Left renal cortex interstitium (tissue), 4 donors: ENCODE results near the gene ZNF184. TPM values are rescaled to one million over a fixed set of nuclear protein-coding genes. Genes with fewer than 3 reads are reported as not detected.

Source experiments
- DNase-seq, 4 donors: peaks; one replicate each; pipeline ENCODE4 v3.0.0-alpha.2; 2013; ENCODE audit warnings: low read depth in 4 of 4, low spot score in 2 of 4, missing footprints in 1 of 4
- polyA plus RNA-seq, 4 donors: library from polyadenylated mRNA; unstranded; fragments of 120-200 nt; gene quantifications; one replicate each; pipeline ENCODE4 v1.2.1, GENCODE V29; 2013; ENCODE audit not compliant: insufficient read length in 4 of 4

Gene ZNF184
- polyA plus RNA-seq, 4 donors = 15.3 to 20.4 (median 17.1) TPM

DNA sequence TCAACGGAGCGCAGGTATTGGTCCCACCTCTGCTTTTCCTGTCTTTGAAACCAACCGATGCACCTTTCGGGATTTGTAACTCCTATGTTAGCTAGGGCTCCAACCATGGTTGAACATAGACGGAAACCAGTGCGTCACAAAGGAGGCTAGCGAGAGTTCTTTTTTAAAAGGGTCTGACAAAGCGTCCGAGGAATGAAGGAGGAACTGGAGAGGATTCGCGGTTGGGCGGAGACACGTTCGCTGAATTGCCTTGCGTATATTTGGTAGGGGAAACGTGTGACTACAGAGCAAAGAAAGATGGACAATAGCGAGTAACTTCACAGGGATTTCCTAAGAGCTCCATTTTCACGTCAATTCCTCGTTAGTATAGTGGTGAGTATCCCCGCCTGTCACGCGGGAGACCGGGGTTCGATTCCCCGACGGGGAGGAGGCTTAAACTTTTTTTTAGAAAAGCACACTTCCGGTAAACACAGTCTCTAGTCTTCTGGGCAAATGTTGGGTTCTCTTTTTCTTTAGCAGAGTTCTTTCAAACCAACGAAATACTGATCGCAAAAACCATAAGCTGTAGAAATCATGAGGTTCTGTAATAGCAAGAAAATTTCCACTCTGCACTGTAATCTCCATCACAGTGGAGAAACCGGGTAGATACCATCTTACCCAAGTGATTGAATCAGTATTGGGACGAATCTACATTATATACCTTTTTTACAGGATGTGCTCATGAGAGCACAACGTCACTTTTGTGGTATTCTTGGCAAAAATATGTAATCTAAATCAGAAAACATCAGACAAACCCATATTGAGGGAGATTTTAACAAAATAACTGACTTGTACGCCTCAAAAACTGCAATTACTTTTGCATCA, 6.6 kb upstream of the ZNF184 start:
- peak in 3 of 4 donors; percentile 80 to 95 (median 84) for DNase-seq

DNA sequence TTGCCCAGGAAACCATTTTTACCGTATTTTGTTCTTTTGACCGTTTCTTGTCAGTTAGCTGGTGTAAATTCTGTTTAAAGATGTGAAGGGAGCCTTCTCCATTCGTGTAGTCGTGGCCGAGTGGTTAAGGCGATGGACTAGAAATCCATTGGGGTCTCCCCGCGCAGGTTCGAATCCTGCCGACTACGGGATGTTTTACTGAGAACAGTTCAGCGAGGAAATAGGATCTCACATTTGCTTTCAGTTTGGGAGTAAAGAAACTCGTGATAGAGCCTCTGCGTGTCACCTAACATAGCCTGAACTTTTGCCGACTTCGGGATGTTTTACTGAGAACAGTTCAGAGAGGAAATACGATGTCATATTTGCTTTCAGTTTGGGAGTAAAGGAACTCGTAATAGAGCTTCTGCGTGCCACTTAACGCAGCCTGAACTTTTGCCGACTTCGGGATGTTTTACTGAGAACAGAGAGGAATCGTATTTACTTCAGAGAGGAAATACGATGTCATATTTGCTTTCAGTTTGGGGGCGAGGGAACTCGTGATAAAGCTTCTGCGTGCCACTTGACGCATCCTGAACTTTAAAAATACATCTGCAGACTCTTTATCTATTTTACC, 5.9 kb upstream of the ZNF184 start:
- DNase-seq = peak in 3 of 4 donors; percentile 82 to 93 (median 90)

DNA sequence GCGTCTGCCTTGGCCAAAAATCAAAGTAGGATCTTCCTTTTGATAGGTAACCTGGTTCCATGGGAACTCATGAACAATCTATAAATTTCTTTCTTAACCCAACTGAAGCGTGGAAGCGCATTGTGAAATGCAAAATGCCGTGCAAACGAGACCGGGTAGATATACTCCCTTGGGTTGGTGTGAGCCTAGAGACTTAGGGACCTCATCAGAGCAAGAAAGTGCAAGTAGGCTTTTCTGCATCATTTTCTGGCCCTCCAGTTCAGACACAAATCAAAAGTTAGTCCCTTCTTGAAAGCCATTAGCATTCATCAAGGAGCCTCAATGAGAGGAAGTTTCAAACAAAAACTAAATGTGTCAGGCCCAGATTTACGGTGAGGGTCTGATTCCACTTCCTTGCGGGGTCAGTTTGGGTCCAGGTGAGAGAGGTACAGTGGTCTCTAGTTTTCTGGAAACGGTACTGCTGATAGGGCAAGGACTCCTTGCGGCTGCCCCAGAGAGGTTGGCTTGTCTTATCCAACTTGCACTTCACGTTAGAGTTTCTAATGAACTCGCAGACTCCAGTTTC, 5.3 kb upstream of the ZNF184 start:
- peak in 1 of 4 donors; percentile 32 for DNase-seq

DNA sequence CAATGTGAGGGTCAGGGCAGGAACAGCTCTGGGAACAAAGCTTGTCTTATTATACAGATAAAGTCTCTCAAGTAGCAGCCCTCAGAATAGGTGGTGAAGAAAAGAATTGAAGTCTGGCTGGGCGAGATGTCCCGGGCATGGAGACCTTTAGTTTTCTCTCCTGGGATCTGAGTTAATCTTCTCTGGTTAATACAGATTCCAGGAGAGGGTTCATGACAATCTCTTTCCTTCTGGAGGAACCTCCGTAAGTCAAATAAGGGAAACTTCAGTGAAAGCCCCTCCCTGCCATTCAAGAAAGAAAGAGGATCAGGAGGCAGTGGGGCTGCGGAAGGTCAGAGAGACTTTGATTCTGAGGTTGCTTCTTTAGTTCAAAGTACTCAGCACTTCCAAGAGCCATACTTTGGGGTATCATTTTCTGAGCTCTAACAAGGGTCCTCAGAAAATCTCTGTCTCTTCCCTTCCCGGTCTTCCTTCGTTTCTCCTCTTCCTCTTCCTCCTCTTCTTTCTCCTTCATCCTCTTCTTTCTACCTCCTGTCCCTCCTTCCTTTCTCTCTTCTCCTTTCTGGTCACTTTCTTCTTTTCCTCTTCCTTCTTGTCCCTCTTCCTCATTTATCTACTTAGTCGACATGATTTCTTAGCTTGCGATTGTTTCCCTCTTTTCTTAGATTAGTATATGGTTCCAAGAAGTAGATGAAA, 4.6 kb upstream of the ZNF184 start:
- no peak for DNase-seq

- DNase-seq = no peak
Measured at GRCh38 chr6:27476090-27476489, 3.2 kb upstream of the ZNF184 start.

DNA sequence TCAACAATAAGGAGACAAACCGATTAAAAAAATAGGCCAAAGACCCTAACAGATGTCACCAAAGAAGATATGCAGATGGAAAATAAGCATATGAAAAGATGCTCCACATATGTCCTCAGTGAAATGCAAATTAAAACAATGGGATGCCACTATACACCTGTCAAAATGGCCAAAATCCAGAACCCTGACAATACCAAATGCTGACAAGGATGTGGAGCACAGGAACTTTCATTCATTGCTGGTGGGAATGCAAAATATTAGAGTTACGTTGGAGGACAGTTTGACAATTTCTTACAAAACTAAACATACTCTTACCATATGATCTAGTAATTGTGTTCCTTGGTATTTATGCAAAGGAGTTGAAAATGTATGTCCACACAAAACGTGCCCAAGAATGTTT, 1.8 kb upstream of the ZNF184 start:
- no peak for DNase-seq

GRCh38 chr6:27474172-27474465, 1.2 kb upstream of the ZNF184 start:
- DNase-seq = no peak

DNA sequence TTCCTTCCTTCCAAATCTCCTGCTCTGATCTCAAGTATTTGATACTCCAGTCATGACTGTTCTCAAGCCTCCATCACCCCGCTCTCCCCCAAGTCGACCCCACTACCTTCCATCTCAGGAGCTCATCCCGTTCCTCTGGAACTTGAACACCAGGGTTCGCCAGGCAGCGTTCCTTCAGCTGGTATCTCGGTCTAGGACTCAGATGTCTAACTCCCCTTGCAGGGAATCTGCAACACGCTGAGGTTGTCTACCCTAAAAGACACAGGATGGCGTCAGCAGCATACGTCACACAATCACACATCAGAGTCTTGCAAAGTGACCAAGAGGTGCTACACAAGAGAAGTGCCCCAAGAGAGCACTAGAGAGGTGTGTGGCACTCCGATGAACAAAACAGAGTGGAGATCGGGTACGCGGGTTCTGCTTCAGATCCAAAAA, 706 bp downstream of the ZNF184 start:
- DNase-seq = peak in 3 of 4 donors; percentile 74 to 88 (median 81)

DNA sequence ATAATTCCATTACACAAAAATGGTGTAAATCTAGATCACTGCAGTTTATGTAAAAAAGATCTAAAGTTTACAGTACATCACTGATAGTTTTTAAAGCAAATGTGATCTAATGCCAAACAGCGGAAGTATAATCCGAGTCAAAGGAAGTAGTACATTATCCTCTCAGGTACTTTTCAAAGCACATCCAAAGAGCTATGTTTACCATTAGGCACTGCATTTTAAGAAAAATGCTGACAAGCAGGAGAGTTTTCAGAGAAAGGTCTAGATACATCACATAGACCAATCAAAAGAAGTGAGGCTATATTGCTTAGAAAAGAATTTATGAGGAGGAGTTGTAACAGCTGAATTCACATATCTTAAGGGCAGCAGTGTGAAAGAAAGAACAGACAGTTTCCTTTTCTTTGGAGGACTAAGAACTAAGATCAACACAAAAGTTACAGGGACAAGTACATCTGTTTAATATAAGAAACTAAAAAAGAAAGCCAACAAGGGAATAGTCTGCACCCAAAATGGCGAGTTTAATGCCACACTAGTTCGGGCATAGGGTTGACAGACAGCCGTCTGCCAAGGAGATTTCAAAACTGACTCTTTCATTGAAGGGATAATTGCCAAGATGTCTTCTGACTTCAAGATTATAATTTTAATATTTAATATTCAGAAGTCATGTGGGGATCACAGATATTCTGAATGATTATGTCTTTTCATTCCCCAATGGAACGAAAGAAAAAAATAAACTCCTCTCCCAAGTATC, 1.4 kb downstream of the ZNF184 start:
- DNase-seq = no peak

DNA sequence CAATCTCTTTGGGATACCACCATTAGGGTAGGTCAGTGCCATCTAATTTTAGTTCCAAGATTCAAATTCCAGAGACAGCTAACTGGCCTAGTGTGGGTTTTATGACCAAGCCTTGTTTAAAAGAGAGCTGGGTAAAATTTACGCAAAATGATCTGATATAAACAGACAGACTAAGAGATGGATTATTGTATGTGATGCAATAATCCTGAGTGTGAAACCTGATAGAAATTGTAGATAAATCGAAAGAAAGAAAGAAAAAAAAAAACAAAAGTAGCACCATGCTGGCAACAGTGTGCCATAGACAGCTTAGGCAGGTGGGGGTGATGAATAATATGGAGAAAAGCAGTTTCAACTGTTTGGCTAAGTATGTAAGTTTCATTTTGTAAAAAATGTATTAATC, 2.9 kb downstream of the ZNF184 start:
- no peak for DNase-seq

GRCh38 chr6:27468334-27468733, 4.6 kb downstream of the ZNF184 start:
- no peak for DNase-seq

DNA sequence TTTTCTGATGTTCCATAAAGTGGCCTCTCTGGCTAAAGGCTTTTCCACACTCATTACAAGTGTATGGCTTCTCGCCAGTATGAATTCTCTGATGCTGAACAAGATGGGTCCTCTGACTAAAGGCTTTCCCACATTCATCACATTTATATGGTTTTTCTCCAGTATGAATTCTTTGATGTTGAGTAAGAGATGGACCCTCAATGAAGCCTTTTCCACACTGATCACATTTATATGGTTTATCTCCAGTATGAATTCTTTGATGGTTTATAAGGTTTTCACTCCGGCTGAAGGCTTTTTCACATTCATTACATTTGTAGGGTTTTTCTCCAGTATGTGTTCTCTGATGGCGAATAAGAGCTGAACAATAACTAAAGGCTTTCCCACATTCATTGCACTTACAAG, 20.4 kb downstream of the ZNF184 start:
- DNase-seq = no peak

- no peak for DNase-seq
Measured at GRCh38 chr6:27451660-27452390, 21.1 kb downstream of the ZNF184 start.

GRCh38 chr6:27448456-27448855, 24.4 kb downstream of the ZNF184 start:
- no peak for DNase-seq

GRCh38 chr6:27442932-27443331, 30.0 kb downstream of the ZNF184 start:
- DNase-seq = no peak

DNA sequence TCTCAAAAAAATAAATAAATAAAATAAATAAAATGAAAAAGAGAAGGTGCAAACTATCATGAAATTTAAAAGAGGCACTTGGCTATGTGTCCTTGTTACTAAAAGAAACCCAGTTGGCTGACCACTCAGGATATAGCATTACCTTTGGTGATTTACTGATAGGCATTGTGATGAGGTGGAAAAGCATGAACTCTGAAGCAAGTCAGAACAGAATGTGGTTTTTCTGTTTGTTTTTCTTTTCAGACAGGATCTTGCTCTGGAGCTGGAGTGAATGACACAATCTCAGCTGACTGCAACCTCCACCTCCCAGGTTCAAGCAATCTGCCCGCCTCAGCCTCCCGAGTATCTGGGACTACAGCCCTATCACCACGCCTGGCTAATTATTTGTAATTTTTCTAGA, 31.9 kb downstream of the ZNF184 start:
- no peak for DNase-seq

DNA sequence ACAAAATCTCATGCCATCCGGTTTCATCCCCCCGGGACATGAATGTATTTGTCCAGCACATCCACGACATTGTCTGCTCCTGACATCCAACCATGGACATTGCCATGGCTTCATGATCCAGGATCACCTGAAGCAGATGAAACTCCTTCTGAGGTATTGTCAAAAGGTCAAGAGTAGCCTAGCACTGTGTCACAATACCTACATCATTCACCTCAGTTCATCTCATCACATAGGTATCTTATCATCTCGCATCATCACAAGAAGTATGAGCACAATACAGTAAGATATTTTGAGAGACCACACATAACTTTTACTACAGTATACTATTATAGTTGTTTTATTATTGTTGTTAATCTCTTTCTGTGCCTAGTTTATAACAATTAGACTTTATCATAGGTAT, 33.5 kb downstream of the ZNF184 start:
- no peak for DNase-seq

DNA sequence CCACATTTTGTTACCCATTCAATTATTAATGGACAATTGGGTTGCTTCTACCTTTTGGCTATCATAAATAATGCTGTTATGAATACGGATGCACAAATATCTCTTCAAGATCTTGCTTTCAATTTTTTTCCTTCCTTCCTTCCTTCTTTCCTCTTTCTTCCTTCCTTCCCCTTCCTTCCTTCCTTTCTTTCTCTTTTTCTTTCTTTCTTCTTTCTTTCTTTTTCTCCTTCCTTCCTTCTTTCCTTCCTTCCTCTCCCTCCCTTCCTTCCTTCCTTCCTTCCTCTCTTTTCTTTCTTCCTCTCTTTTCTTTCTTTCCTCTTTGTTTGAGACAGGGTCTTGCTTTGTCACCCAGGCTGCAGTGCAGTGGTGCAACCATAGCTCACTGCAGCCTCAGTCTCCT, 39.2 kb downstream of the ZNF184 start:
- DNase-seq = no peak

DNA sequence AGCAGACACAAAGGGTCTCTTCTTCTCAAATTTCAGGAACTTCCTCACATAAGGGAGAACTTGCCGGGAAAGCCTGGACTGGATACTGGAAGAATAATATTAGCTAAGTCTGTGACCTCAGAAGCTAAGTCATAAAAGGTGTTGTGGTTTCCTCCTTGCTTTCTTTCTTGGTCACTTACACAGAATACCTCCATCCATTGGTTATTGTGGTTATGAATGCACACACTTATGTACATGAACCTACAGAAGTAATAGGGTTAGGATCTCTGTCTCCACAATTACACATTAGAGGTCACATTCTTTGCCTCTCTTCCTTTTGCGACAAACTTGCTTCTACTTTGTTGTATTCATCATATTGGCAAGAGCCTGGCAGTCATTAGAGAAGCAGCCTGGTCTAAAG, 43.9 kb downstream of the ZNF184 start:
- DNase-seq = no peak

- no peak for DNase-seq
Measured at GRCh38 chr6:27428502-27428901, 44.4 kb downstream of the ZNF184 start.
